ENCODE measurements around the gene SLC48A1. TPM values are rescaled to one million over a fixed set of nuclear protein-coding genes. Genes with fewer than 3 reads are reported as not detected.

The SLC48A1 gene
- total and polyA plus RNA-seq, 10 of the 15 experiments (the other 5 are each of a cell fraction or from before 2014, with no cell fraction given), result 1.1 to 4.9 (median 1.9) TPM

GRCh38 chr12:47779301-47779942, 6.4 kb downstream of the SLC48A1 start (continued):
- peak; percentile 65 for TF ChIP-seq RUNX3 (IDR thresholded peaks at IDR 0.05; ENCODE audit: low read length)
- 0 out of 2 replicates have a peak, but pooled peaks have one; percentile 47 for TF ChIP-seq ZNF207 (IDR thresholded peaks at IDR 0.05; ENCODE audit: borderline replicate concordance)
- TF ChIP-seq BACH1 (IDR thresholded peaks at IDR 0.05; ENCODE audit: borderline replicate concordance), result no peak
- TF ChIP-seq SMARCA5 (IDR thresholded peaks at IDR 0.05), result 0 out of 2 replicates have a peak, but pooled peaks have one; percentile 38
- TF ChIP-seq TCF7 (IDR thresholded peaks at IDR 0.05; ENCODE audit: borderline replicate concordance), result no peak
- no peak for TF ChIP-seq STAT1 (conservative IDR thresholded peaks at IDR 0.05)
- peak; percentile 94 for TF ChIP-seq SMC3 (IDR thresholded peaks at IDR 0.05; ENCODE audit: borderline replicate concordance, low read length)
- no peak for TF ChIP-seq REST (IDR thresholded peaks at IDR 0.05; ENCODE audit: low read depth, low read length)
- TF ChIP-seq ZSCAN29 (IDR thresholded peaks at IDR 0.05), result no peak
